ENCODE results near the gene INAVA.
"Not testable (repeated sequence)": the region's sequence is repeated elsewhere in the genome, so short reads cannot be mapped to it uniquely, and the experiment has no call there.

INAVA gene

GRCh38 chr1:200916681-200917080 lies 22.0 kb downstream of the INAVA start:
- DNase-seq (ENCODE audit: low read depth in 1 of 2, low spot score in 1 of 2) = no peak

GRCh38 chr1:200917291-200917817 lies 22.7 kb downstream of the INAVA start:
- no peak for DNase-seq (ENCODE audit: low read depth in 1 of 2, low spot score in 1 of 2)

- DNase-seq (ENCODE audit: low read depth in 1 of 2, low spot score in 1 of 2) = no peak
These were observed 23.3 kb downstream of the INAVA start for GRCh38 chr1:200918006-200918405.

GRCh38 chr1:200919386-200919785 lies 24.7 kb downstream of the INAVA start:
- no peak for DNase-seq (ENCODE audit: low read depth in 1 of 2, low spot score in 1 of 2)

GRCh38 chr1:200921571-200922110 lies 26.9 kb downstream of the INAVA start:
- DNase-seq (ENCODE audit: low read depth in 1 of 2, low spot score in 1 of 2) = no peak

GRCh38 chr1:200922406-200922805 lies 27.7 kb downstream of the INAVA start:
- no peak for DNase-seq (ENCODE audit: low read depth in 1 of 2, low spot score in 1 of 2)

GRCh38 chr1:200923601-200924000 lies 28.9 kb downstream of the INAVA start:
- DNase-seq (ENCODE audit: low read depth in 1 of 2, low spot score in 1 of 2) = no peak

GRCh38 chr1:200925831-200926230 lies 31.1 kb downstream of the INAVA start:
- no peak for DNase-seq (ENCODE audit: low read depth in 1 of 2, low spot score in 1 of 2)

GRCh38 chr1:200929530-200930278 lies 35.0 kb downstream of the INAVA start:
- DNase-seq (ENCODE audit: low read depth in 1 of 2, low spot score in 1 of 2) = no peak

- not testable (repeated sequence) for DNase-seq (ENCODE audit: low read depth in 1 of 2, low spot score in 1 of 2)
These were observed 35.6 kb downstream of the INAVA start for GRCh38 chr1:200930285-200930684.

- DNase-seq (ENCODE audit: low read depth in 1 of 2, low spot score in 1 of 2) = no peak
These were observed 37.1 kb downstream of the INAVA start for GRCh38 chr1:200931776-200932175.

GRCh38 chr1:200934676-200935245 lies 40.1 kb downstream of the INAVA start:
- no peak for DNase-seq (ENCODE audit: low read depth in 1 of 2, low spot score in 1 of 2)

GRCh38 chr1:200935286-200935962 lies 40.7 kb downstream of the INAVA start:
- not testable (repeated sequence) for DNase-seq (ENCODE audit: low read depth in 1 of 2, low spot score in 1 of 2)

GRCh38 chr1:200938955-200939354 lies 44.3 kb downstream of the INAVA start:
- no peak for DNase-seq (ENCODE audit: low read depth in 1 of 2, low spot score in 1 of 2)

- DNase-seq (ENCODE audit: low read depth in 1 of 2, low spot score in 1 of 2) = no peak
These were observed 50.4 kb downstream of the INAVA start for GRCh38 chr1:200945111-200945510.

GRCh38 chr1:200947059-200947566 lies 52.4 kb downstream of the INAVA start:
- DNase-seq (ENCODE audit: low read depth in 1 of 2, low spot score in 1 of 2) = no peak

- DNase-seq (ENCODE audit: low read depth in 1 of 2, low spot score in 1 of 2) = no peak
These were observed 54.9 kb downstream of the INAVA start for GRCh38 chr1:200949626-200950025.

GRCh38 chr1:200951016-200951415 lies 56.3 kb downstream of the INAVA start:
- DNase-seq (ENCODE audit: low read depth in 1 of 2, low spot score in 1 of 2) = no peak

- no peak for DNase-seq (ENCODE audit: low read depth in 1 of 2, low spot score in 1 of 2)
These were observed 59.7 kb downstream of the INAVA start for GRCh38 chr1:200954434-200954833.

GRCh38 chr1:200958597-200958996 lies 63.9 kb downstream of the INAVA start:
- DNase-seq (ENCODE audit: low read depth in 1 of 2, low spot score in 1 of 2) = no peak

- no peak for DNase-seq (ENCODE audit: low read depth in 1 of 2, low spot score in 1 of 2)
These were observed 64.8 kb downstream of the INAVA start for GRCh38 chr1:200959411-200959921.
